Skeletal muscle tissue (tissue), 4 donors: ENCODE measurements around the gene C10orf143. TPM values are rescaled to one million over a fixed set of nuclear protein-coding genes. Genes with fewer than 3 reads are reported as not detected.
"Not testable (repeated sequence)": the region's sequence is repeated elsewhere in the genome, so short reads cannot be mapped to it uniquely, and the experiment has no call there.

Experiments used
- H3K27ac ChIP-seq: one replicate; pipeline ENCODE4 v1.7.0; 2013; ENCODE audit warnings: mild to moderate bottlenecking, low read depth, low read length, inconsistent platforms
- H3K27me3 ChIP-seq, 3 donors: one replicate each; pipeline ENCODE4 v1.7.0; 2013; ENCODE audit warnings: low read length in 3 of 3; ENCODE audit not compliant: control insufficient read depth in 3 of 3, insufficient read depth in 3 of 3
- H3K36me3 ChIP-seq, 3 donors: one replicate each; pipeline ENCODE4 v1.7.0; 2013; ENCODE audit warnings: low read length in 3 of 3; ENCODE audit not compliant: control insufficient read depth in 3 of 3, insufficient read depth in 3 of 3
- H3K4me1 ChIP-seq, 3 donors: one replicate each; pipeline ENCODE4 v1.7.0; 2013; ENCODE audit warnings: low read length in 3 of 3, mild to moderate bottlenecking in 3 of 3; ENCODE audit not compliant: control insufficient read depth in 3 of 3, insufficient read depth in 3 of 3
- H3K4me3 ChIP-seq, 3 donors: one replicate each; pipeline ENCODE4 v1.7.0; 2013; ENCODE audit warnings: low read length in 3 of 3
- H3K9ac ChIP-seq, 3 donors: one replicate each; pipeline ENCODE4 v1.7.0; 2013; ENCODE audit warnings: low read length in 3 of 3, mild to moderate bottlenecking in 3 of 3, moderate library complexity in 2 of 3, low read depth in 1 of 3
- H3K9me3 ChIP-seq, 3 donors: one replicate each; pipeline ENCODE4 v1.7.0; 2013; ENCODE audit warnings: low read length in 3 of 3; ENCODE audit not compliant: control insufficient read depth in 3 of 3
- total RNA-seq: library from RNA; depleted of rRNA; stranded (reverse); fragments of >200 nt; gene quantifications from one replicate; pipeline ENCODE4 v1.2.3, GENCODE V29; 2014
- donor health status: Osteomylitis.

Gene C10orf143
- total RNA-seq, 1 donor from 2014 or later: not detected

GRCh38 chr10:130112821-130113220 lies 2.2 kb upstream of the C10orf143 start:
- H3K36me3 ChIP-seq: no peaks in the 10 kb centered on the region
- H3K4me1 ChIP-seq: peaks cover 14 to 24% (median 20%) of the 10 kb centered on the region in 3 donors
- H3K9me3 ChIP-seq: no peaks in the 10 kb centered on the region

GRCh38 chr10:130111852-130112180 lies 1.2 kb upstream of the C10orf143 start:
- no peaks in the 10 kb centered on the region for H3K36me3 ChIP-seq
- peak overlapping the region; percentile 83 to 94 (median 91) for H3K9ac ChIP-seq
- no peaks in the 10 kb centered on the region for H3K27me3 ChIP-seq
- no peaks in the 10 kb centered on the region for H3K9me3 ChIP-seq
- peaks cover 14 to 24% (median 20%) of the 10 kb centered on the region in 3 donors for H3K4me1 ChIP-seq
- peak overlapping the region; percentile 89 for H3K27ac ChIP-seq
- peak overlapping the region; percentile 95 to 99 (median 99) for H3K4me3 ChIP-seq

More at GRCh38 chr10:130112821-130113220, 2.2 kb upstream of the C10orf143 start:
- Histone ChIP-seq H3K9ac (no peak overlapping the region), H3K27me3 (no peaks in the 10 kb centered on the region), H3K27ac (no peak overlapping the region), H3K4me3 (no peak overlapping the region)

GRCh38 chr10:130111113-130111851 lies 652 bp upstream of the C10orf143 start:
- Histone ChIP-seq H3K27me3 (no peaks in the 10 kb centered on the region), H3K9ac (peak overlapping the region; percentile 91 to 94 (median 92)), H3K27ac (peak overlapping the region; percentile 89), H3K36me3 (no peaks in the 10 kb centered on the region), H3K4me1 (peaks cover 14 to 24% (median 20%) of the 10 kb centered on the region in 3 donors), H3K4me3 (peak overlapping the region; percentile 95 to 99 (median 99)), H3K9me3 (no peaks in the 10 kb centered on the region)

- H3K27me3 ChIP-seq: no peaks in the 10 kb centered on the region
- H3K27ac ChIP-seq: peak overlapping the region; percentile 89
- peaks cover 0 to 5% (median 0%) of the 10 kb centered on the region in 3 donors for H3K36me3 ChIP-seq
- peak overlapping the region; percentile 91 to 94 (median 92) for H3K9ac ChIP-seq
- H3K4me3 ChIP-seq: peak overlapping the region; percentile 95 to 99 (median 99)
- H3K9me3 ChIP-seq: no peaks in the 10 kb centered on the region
- peaks cover 14 to 24% (median 20%) of the 10 kb centered on the region in 3 donors for H3K4me1 ChIP-seq
Measured at GRCh38 chr10:130109796-130110245, 809 bp downstream of the C10orf143 start.

GRCh38 chr10:130108934-130109604 lies 1.6 kb downstream of the C10orf143 start:
- H3K27ac ChIP-seq: no peak overlapping the region
- peaks cover 0 to 6% (median 0%) of the 10 kb centered on the region in 3 donors for H3K36me3 ChIP-seq
- H3K27me3 ChIP-seq: no peaks in the 10 kb centered on the region
- H3K9me3 ChIP-seq: no peaks in the 10 kb centered on the region
- H3K4me1 ChIP-seq: peaks cover 14 to 24% (median 20%) of the 10 kb centered on the region in 3 donors
- peak overlapping the region; percentile 95 to 99 (median 99) for H3K4me3 ChIP-seq
- peak overlapping the region; percentile 28 to 94 (median 92) for H3K9ac ChIP-seq

- H3K4me1 ChIP-seq: peaks cover 14 to 24% (median 20%) of the 10 kb centered on the region in 3 donors
- not testable (repeated sequence) for H3K9me3 ChIP-seq, H3K9ac ChIP-seq, H3K4me3 ChIP-seq, H3K27me3 ChIP-seq, H3K36me3 ChIP-seq, H3K27ac ChIP-seq
Measured at GRCh38 chr10:130108146-130108545, 2.5 kb downstream of the C10orf143 start.

GRCh38 chr10:130105724-130106123 lies 4.9 kb downstream of the C10orf143 start:
- Histone ChIP-seq H3K4me1 (peaks cover 11 to 15% (median 15%) of the 10 kb centered on the region in 3 donors), H3K36me3 (peaks cover 0 to 9% (median 0%) of the 10 kb centered on the region in 3 donors), H3K9ac (no peak overlapping the region), H3K9me3 (no peaks in the 10 kb centered on the region), H3K4me3 (no peak overlapping the region), H3K27ac (no peak overlapping the region), H3K27me3 (no peaks in the 10 kb centered on the region)

- no peak overlapping the region for H3K9ac ChIP-seq
- H3K27me3 ChIP-seq: no peaks in the 10 kb centered on the region
- peaks cover 0 to 3% (median 0%) of the 10 kb centered on the region in 3 donors for H3K36me3 ChIP-seq
- no peaks in the 10 kb centered on the region for H3K4me1 ChIP-seq
- H3K9me3 ChIP-seq: no peaks in the 10 kb centered on the region
- H3K27ac ChIP-seq: no peak overlapping the region
- H3K4me3 ChIP-seq: no peak overlapping the region
Measured at GRCh38 chr10:130099344-130099743, 11.3 kb downstream of the C10orf143 start.

GRCh38 chr10:130090565-130090964 lies 20.1 kb downstream of the C10orf143 start:
- not testable (repeated sequence) for H3K27ac ChIP-seq, H3K4me1 ChIP-seq, H3K36me3 ChIP-seq, H3K9me3 ChIP-seq, H3K4me3 ChIP-seq, H3K27me3 ChIP-seq, H3K9ac ChIP-seq

- Histone ChIP-seq H3K9me3 (no peaks in the 10 kb centered on the region), H3K4me3 (no peak overlapping the region), H3K27ac (no peak overlapping the region), H3K9ac (no peak overlapping the region), H3K4me1 (no peaks in the 10 kb centered on the region), H3K36me3 (peaks cover 0 to 4% (median 3%) of the 10 kb centered on the region in 3 donors), H3K27me3 (no peaks in the 10 kb centered on the region)
Measured at GRCh38 chr10:130080461-130080814, 30.2 kb downstream of the C10orf143 start.
